GM23338 (cell line): Measurements from ENCODE around the gene PPP2R2D.

Experiments
- CREB1 ChIP-seq: fragments of 250-450 bp; sonication (Bioruptor Pico); IDR thresholded peaks from 2 replicates; pipeline ENCODE4 v1.5.0; 2020; ENCODE audit warnings: low read depth, mild to moderate bottlenecking, moderate library complexity
- EZH2 ChIP-seq: fragments of 200-600 bp; sonication (generic); IDR thresholded peaks from one replicate; pipeline ENCODE4 v1.8.0; 2017; ENCODE audit warnings: antibody characterized with exemption, mild to moderate bottlenecking, low read depth; ENCODE audit not compliant: unreplicated experiment
- EZH2phosphoT487 ChIP-seq: fragments of 200-600 bp; sonication (generic); IDR thresholded peaks from one replicate; pipeline ENCODE4 v1.8.1; 2018; ENCODE audit warnings: antibody characterized with exemption; ENCODE audit not compliant: unreplicated experiment
- JUNB ChIP-seq: IDR thresholded peaks from one replicate; pipeline ENCODE4 v1.6.1; 2016; ENCODE audit warnings: antibody characterized with exemption; ENCODE audit not compliant: unreplicated experiment
- POLR2AphosphoS5 ChIP-seq: IDR thresholded peaks from 2 replicates; pipeline ENCODE4 v1.6.1; 2016; ENCODE audit warnings: antibody characterized with exemption, low read depth
- STAT1 ChIP-seq: IDR thresholded peaks from one replicate; pipeline ENCODE4 v1.6.1; 2016; ENCODE audit warnings: antibody characterized with exemption; ENCODE audit not compliant: unreplicated experiment
- TF ChIP-seq, protein P1 (sequence below), 2 experiments: fragments of 200-600 bp in 1 of 2; sonication (generic) in 1 of 2; conservative IDR thresholded peaks; 2 replicates each; pipeline versions ENCODE4 v1.5.1 to v1.6.1; 2016 to 2017; ENCODE audit warnings: antibody characterized with exemption in 2 of 2, low read depth in 2 of 2, mild to moderate bottlenecking in 2 of 2, moderate library complexity in 1 of 2
- TF ChIP-seq, protein P2 (sequence below): IDR thresholded peaks from 2 replicates; pipeline ENCODE4 v1.6.1; 2016; ENCODE audit warnings: antibody characterized with exemption
- TF ChIP-seq, protein P3 (sequence below): IDR thresholded peaks from one replicate; pipeline ENCODE4 v1.6.1; 2018; ENCODE audit warnings: antibody characterized with exemption; ENCODE audit not compliant: unreplicated experiment

DNA sequence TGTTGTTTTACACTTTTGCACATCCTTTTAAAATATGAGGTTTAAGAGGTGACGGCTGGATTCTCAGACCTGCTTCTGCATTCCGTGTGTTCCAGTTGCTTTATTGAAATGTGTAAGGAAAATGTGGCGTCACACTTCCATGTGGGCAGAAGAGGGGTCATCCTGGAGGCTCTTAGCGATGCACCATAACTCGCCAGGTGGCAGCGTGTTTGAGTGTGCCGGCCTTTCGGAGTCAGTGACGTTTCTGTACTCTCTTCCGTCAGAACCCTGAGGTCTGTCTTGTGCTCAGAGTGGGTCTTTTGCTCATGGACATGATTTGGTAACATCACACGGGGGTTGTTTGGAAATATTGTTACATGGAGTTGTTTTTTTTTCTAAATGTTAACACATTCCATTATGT lies 9.1 kb downstream of the PPP2R2D start:
- TF ChIP-seq, protein P1, sequence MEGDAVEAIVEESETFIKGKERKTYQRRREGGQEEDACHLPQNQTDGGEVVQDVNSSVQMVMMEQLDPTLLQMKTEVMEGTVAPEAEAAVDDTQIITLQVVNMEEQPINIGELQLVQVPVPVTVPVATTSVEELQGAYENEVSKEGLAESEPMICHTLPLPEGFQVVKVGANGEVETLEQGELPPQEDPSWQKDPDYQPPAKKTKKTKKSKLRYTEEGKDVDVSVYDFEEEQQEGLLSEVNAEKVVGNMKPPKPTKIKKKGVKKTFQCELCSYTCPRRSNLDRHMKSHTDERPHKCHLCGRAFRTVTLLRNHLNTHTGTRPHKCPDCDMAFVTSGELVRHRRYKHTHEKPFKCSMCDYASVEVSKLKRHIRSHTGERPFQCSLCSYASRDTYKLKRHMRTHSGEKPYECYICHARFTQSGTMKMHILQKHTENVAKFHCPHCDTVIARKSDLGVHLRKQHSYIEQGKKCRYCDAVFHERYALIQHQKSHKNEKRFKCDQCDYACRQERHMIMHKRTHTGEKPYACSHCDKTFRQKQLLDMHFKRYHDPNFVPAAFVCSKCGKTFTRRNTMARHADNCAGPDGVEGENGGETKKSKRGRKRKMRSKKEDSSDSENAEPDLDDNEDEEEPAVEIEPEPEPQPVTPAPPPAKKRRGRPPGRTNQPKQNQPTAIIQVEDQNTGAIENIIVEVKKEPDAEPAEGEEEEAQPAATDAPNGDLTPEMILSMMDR (conservative IDR thresholded peaks at IDR 0.05; ENCODE audit: low read depth in 2 of 2), result no peak
- TF ChIP-seq POLR2AphosphoS5, result no peak
- TF ChIP-seq, protein P2, sequence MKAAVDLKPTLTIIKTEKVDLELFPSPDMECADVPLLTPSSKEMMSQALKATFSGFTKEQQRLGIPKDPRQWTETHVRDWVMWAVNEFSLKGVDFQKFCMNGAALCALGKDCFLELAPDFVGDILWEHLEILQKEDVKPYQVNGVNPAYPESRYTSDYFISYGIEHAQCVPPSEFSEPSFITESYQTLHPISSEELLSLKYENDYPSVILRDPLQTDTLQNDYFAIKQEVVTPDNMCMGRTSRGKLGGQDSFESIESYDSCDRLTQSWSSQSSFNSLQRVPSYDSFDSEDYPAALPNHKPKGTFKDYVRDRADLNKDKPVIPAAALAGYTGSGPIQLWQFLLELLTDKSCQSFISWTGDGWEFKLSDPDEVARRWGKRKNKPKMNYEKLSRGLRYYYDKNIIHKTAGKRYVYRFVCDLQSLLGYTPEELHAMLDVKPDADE, result no peak
- TF ChIP-seq CREB1 (CRISPR knock-in tag), result no peak
- no peak for TF ChIP-seq STAT1
- TF ChIP-seq, protein P3, sequence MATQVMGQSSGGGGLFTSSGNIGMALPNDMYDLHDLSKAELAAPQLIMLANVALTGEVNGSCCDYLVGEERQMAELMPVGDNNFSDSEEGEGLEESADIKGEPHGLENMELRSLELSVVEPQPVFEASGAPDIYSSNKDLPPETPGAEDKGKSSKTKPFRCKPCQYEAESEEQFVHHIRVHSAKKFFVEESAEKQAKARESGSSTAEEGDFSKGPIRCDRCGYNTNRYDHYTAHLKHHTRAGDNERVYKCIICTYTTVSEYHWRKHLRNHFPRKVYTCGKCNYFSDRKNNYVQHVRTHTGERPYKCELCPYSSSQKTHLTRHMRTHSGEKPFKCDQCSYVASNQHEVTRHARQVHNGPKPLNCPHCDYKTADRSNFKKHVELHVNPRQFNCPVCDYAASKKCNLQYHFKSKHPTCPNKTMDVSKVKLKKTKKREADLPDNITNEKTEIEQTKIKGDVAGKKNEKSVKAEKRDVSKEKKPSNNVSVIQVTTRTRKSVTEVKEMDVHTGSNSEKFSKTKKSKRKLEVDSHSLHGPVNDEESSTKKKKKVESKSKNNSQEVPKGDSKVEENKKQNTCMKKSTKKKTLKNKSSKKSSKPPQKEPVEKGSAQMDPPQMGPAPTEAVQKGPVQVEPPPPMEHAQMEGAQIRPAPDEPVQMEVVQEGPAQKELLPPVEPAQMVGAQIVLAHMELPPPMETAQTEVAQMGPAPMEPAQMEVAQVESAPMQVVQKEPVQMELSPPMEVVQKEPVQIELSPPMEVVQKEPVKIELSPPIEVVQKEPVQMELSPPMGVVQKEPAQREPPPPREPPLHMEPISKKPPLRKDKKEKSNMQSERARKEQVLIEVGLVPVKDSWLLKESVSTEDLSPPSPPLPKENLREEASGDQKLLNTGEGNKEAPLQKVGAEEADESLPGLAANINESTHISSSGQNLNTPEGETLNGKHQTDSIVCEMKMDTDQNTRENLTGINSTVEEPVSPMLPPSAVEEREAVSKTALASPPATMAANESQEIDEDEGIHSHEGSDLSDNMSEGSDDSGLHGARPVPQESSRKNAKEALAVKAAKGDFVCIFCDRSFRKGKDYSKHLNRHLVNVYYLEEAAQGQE, result no peak
- TF ChIP-seq EZH2phosphoT487, result no peak
- TF ChIP-seq JUNB, result no peak
- no peak for TF ChIP-seq EZH2
